Endothelial cell of umbilical vein (primary cell): Measurements from ENCODE around the gene OR6V1. TPM values are rescaled to one million over a fixed set of nuclear protein-coding genes. Genes with fewer than 3 reads are reported as not detected.
A peak's percentile ranks its signal among the peaks of the same experiment; 100 is the strongest.

Experiments
- BruUV-seq: library from RNA; stranded (reverse); fragments of 400-500 nt; replicated peaks from 2 replicates; lab custom pipeline; 2021; lab: Mats Ljungman, UMichigan
- CTCF ChIA-PET: fragments of 300-600, 350-600 bp; sonication (Branson Sonifier 250); formaldehyde crosslinking; loops from one replicate; lab custom pipeline; 2021; ENCODE audit warnings: antibody characterized with exemption, inconsistent platforms; lab: Charles Lee
- POLR2A ChIA-PET: fragments of 300-600, 350-600 bp; sonication (Branson Sonifier 250); formaldehyde crosslinking; loops from one replicate; lab custom pipeline; 2021; ENCODE audit warnings: antibody characterized with exemption, inconsistent platforms; lab: Charles Lee
- DNase-seq: peaks from one replicate; pipeline ENCODE4 v3.0.0-alpha.2; 2011; ENCODE audit warnings: low read depth, low spot score
- FAIRE-seq: peaks from 2 replicates; lab custom pipeline; 2011; peaks lifted over from hg19 to GRCh38; lab: Jason Lieb, UNC
- H2AFZ ChIP-seq: 2 replicates; pipeline ENCODE4 v1.6.0; 2012; ENCODE audit warnings: low read depth, low read length, control low read depth, inconsistent platforms
- H3K27ac ChIP-seq: 2 replicates; pipeline ENCODE4 v1.5.1; 2011; ENCODE audit warnings: low read depth, mild to moderate bottlenecking, control low read depth, low read length, moderate library complexity; ENCODE audit not compliant: insufficient read depth
- H3K27me3 ChIP-seq, 2 experiments: 2 replicates each; pipeline versions ENCODE4 v1.6.0 to v1.6.1; 2011; ENCODE audit warnings: low read length in 2 of 2, mixed read lengths in 1 of 2; ENCODE audit not compliant: control insufficient read depth in 2 of 2, insufficient read depth in 2 of 2
- H3K36me3 ChIP-seq, 2 experiments: 2 replicates in 1 of 2; 3 replicates in 1 of 2; pipeline ENCODE4 v1.5.1; 2011; ENCODE audit warnings: low read length in 2 of 2, mild to moderate bottlenecking in 1 of 2, moderate library complexity in 1 of 2; ENCODE audit not compliant: control insufficient read depth in 2 of 2, insufficient read depth in 2 of 2; ENCODE audit errors: extremely low read depth in 1 of 2
- H3K4me1 ChIP-seq: 3 replicates; pipeline ENCODE4 v1.5.1; 2011; ENCODE audit warnings: mild to moderate bottlenecking, low read length; ENCODE audit not compliant: control insufficient read depth, insufficient read depth; ENCODE audit errors: extremely low read depth
- H3K4me2 ChIP-seq: 2 replicates; pipeline ENCODE4 v1.6.1; 2011; ENCODE audit warnings: low read length, control low read depth, mixed read lengths; ENCODE audit not compliant: insufficient read depth
- H3K4me3 ChIP-seq, 3 experiments: fragments of 200-600 bp in 1 of 3; sonication (generic), shearing (Covaris generic) in 1 of 3; replicated peaks in 1 of 3; 2 replicates each; pipeline ENCODE4 v1.5.1; 2011 to 2016; ENCODE audit warnings: control low read depth in 3 of 3, low read length in 3 of 3, mild to moderate bottlenecking in 2 of 3, inconsistent platforms in 1 of 3, low read depth in 1 of 3, moderate library complexity in 1 of 3; ENCODE audit not compliant: insufficient read depth in 1 of 3
- H3K79me2 ChIP-seq: 2 replicates; pipeline ENCODE4 v1.6.0; 2012; ENCODE audit warnings: low read length, inconsistent platforms; ENCODE audit not compliant: control insufficient read depth, insufficient read depth
- H3K9ac ChIP-seq: replicated peaks from 2 replicates; pipeline ENCODE3; 2011; ENCODE audit warnings: low read length, control low read depth; ENCODE audit not compliant: insufficient read depth; ENCODE audit errors: extremely low read depth
- H3K9me1 ChIP-seq: replicated peaks from 3 replicates; pipeline ENCODE4 v1.6.0; 2011; ENCODE audit warnings: mild to moderate bottlenecking, low read length; ENCODE audit not compliant: control insufficient read depth, insufficient read depth; ENCODE audit errors: extremely low read depth
- H3K9me3 ChIP-seq: replicated peaks from 2 replicates; pipeline ENCODE4 v1.5.1; 2012; ENCODE audit warnings: low read length, inconsistent platforms; ENCODE audit not compliant: control insufficient read depth, insufficient read depth
- H4K20me1 ChIP-seq: replicated peaks from 2 replicates; pipeline ENCODE3; 2011; ENCODE audit warnings: mild to moderate bottlenecking, low read length; ENCODE audit not compliant: control insufficient read depth, insufficient read depth; ENCODE audit errors: extremely low read depth
- EZH2 ChIP-seq: IDR thresholded peaks from 2 replicates; pipeline ENCODE4 v1.6.1; 2012; ENCODE audit warnings: borderline replicate concordance, low read depth, mild to moderate bottlenecking, moderate library complexity, low read length, inconsistent platforms; ENCODE audit not compliant: severe bottlenecking
- GATA2 ChIP-seq: IDR thresholded peaks from 2 replicates; pipeline ENCODE4 v1.7.0; 2011; ENCODE audit warnings: low read depth, mild to moderate bottlenecking, moderate library complexity, mixed read lengths, low read length; ENCODE audit not compliant: insufficient read length, insufficient read depth
- POLR2AphosphoS5 ChIP-seq: IDR thresholded peaks from 2 replicates; pipeline ENCODE4 v1.6.1; 2012; ENCODE audit warnings: low read depth, mild to moderate bottlenecking, control low read depth, low read length, moderate library complexity; ENCODE audit not compliant: insufficient read depth
- dilution Hi-C: fragments of 300-500 bp; cut with MboI; formaldehyde crosslinking; loops from one replicate; pipeline ENCODE4 v1.15.0; 2019; ENCODE audit warnings: low sequenced_read_pairs; ENCODE audit not compliant: extremely low pct_ligation_motif_present
- intact Hi-C: fragments of 100-400 bp; cut with micrococcal nuclease; formaldehyde crosslinking; loops from one replicate; pipeline ENCODE4 v1.10.0; 2022
- polyA plus RNA-seq, 4 experiments: library from polyadenylated mRNA; depleted of rRNA in 3 of 4; stranded (reverse) in 3 of 4; unstranded in 1 of 4; fragments of >200 nt; gene quantifications; 2 replicates each; pipeline versions ENCODE4 v1.2.1 to v1.2.3, GENCODE V29; 2011 to 2012; ENCODE audit warnings: missing spikeins in 1 of 4
- total RNA-seq: library from RNA; stranded (reverse); gene quantifications from 2 replicates; pipeline ENCODE4 v1.2.3, GENCODE V29; 2021
- TF ChIP-seq, protein P1 (sequence below), 2 donors: IDR thresholded peaks; 1 replicate in 1 of 2; 2 replicates in 1 of 2; pipeline ENCODE4 v1.5.1; 2011; ENCODE audit warnings: low read length in 2 of 2, mild to moderate bottlenecking in 2 of 2, moderate library complexity in 2 of 2, control low read depth in 1 of 2, inconsistent platforms in 1 of 2, low read depth in 1 of 2; ENCODE audit not compliant: insufficient read depth in 1 of 2; ENCODE audit errors: extremely low read depth in 1 of 2

The OR6V1 gene
- total and polyA plus RNA-seq, 2 donors (not counting 3 experiments of a cell fraction or from before 2014, with no cell fraction given), result not detected

DNA sequence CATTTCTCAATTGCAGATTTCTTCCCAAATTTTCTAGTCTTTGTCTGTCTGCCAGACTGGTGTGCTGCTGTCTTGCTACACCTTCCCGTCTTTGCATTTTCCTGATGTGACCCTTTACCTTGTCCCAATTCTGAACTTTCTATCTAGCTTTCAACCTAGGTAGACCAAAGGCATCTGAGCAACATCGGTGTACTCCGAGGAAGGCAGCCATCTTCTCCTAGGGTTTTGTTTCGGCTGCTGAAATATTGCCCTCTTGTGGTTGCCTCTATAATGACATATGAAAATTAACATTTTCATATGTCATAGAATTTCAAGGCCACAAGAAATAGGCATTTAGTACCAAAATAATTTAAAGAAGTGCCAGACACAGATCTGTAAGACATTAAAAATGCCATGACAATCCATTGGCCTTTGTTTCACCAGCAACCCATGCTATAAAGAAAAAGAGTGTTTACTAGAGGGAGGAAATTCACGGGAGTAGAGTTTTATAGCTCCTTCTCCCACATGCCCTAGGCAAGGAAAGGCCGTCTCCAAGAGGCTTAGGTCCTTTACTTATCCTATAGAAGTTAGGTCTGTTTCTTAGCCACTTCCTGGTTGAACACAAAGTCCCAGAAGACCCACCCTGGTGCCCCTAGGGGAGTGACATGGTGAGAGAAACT lies 48.6 kb upstream of the OR6V1 start:
- CTCF ChIA-PET, result interaction anchor here (0.7 to 26.4 kb wide), 33 partner anchors 11 to 544 kb away, joined by 3 to 967 read pairs (median 5); partner anchors contain the start of genes EPHB6 and TAS2R40
- POLR2A ChIA-PET, result no interaction called here
- H3K79me2 ChIP-seq, result no peaks in the 10 kb centered on the region
- dilution Hi-C loops (loop anchor here (25.0 kb wide), 1 partner anchor 209 kb away; the partner anchor contains the start of gene TAS2R40), intact Hi-C loops (loop anchor here (1.0 kb wide), 6 partner anchors 94 to 468 kb away; no protein-coding TSS in a partner anchor)
- peaks cover 15 to 18% of the 10 kb centered on the region in 2 experiments for H3K27me3 ChIP-seq
- H3K4me3 ChIP-seq, result peak overlapping the region in 1 of 3 experiments; percentile 24
- no peaks in the 10 kb centered on the region for H3K36me3 ChIP-seq
- no peak overlapping the region for H3K27ac ChIP-seq
- BruUV-seq, result no TSS peak
- H3K4me1 ChIP-seq, result peaks cover 3% of the 10 kb centered on the region
- H3K9me3 ChIP-seq, result no peaks in the 10 kb centered on the region
- H3K4me2 ChIP-seq, result peak overlapping the region; percentile 71
- no peak overlapping the region for H3K9ac ChIP-seq
- DNase-seq (peak; percentile 62), FAIRE-seq (peak; percentile 83)
- peak overlapping the region; percentile 96 for H2AFZ ChIP-seq
- no peaks in the 10 kb centered on the region for H4K20me1 ChIP-seq
- TF ChIP-seq EZH2 (no peak), GATA2 (no peak), POLR2AphosphoS5 (no peak)
- TF ChIP-seq, protein P1, sequence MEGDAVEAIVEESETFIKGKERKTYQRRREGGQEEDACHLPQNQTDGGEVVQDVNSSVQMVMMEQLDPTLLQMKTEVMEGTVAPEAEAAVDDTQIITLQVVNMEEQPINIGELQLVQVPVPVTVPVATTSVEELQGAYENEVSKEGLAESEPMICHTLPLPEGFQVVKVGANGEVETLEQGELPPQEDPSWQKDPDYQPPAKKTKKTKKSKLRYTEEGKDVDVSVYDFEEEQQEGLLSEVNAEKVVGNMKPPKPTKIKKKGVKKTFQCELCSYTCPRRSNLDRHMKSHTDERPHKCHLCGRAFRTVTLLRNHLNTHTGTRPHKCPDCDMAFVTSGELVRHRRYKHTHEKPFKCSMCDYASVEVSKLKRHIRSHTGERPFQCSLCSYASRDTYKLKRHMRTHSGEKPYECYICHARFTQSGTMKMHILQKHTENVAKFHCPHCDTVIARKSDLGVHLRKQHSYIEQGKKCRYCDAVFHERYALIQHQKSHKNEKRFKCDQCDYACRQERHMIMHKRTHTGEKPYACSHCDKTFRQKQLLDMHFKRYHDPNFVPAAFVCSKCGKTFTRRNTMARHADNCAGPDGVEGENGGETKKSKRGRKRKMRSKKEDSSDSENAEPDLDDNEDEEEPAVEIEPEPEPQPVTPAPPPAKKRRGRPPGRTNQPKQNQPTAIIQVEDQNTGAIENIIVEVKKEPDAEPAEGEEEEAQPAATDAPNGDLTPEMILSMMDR (IDR thresholded peaks at IDR 0.05; ENCODE audit: extremely low read depth in 1 of 2, insufficient read depth in 1 of 2, low read depth in 1 of 2, low read length in 2 of 2), result peak; percentile 64 to 65
- no peaks in the 10 kb centered on the region for H3K9me1 ChIP-seq
